Measurements from ENCODE around the gene VSTM4. TPM values are rescaled to one million over a fixed set of nuclear protein-coding genes. Genes with fewer than 3 reads are reported as not detected.

The VSTM4 gene
- total and polyA plus RNA-seq, 2 of the 4 experiments (the other 2 are of a cell fraction) = 2.4 to 2.9 TPM

DNA sequence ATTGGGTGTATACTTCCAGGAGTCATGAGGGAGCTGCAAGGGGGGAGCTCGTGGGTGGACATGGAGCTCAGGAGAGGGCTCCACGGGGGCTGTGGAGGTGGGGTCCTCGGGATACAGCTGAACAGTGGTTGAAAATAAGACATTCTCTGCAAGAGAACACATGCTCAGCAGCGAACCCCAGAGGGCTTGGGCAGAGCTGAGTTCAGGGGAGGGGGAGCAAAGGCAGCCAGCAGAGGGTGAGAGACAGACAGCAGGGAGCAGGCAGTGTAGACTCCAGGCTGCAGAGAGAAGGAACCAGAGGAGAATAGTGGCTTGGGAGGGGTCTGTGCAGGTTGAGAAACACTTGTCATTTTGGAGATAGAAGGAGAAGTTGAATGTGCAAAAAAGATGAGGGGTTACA lies 102.7 kb downstream of the VSTM4 start:
- Histone ChIP-seq H3K4ac (ENCODE audit: low read depth, low read length) (no peak overlapping the region), H3K9me3 (ENCODE audit: control insufficient read depth, insufficient read depth, low read length) (no peaks in the 10 kb centered on the region), H3K9me1 (ENCODE audit: insufficient read depth, low read length) (no peaks in the 10 kb centered on the region), H3K56ac (ENCODE audit: extremely low read depth, insufficient read depth, low read length) (no peak overlapping the region), H2AK9ac (replicated peaks; ENCODE audit: low read depth, low read length, poor library complexity) (no peak overlapping the region), H2BK5ac (ENCODE audit: low read depth, low read length, poor library complexity, severe bottlenecking) (no peak overlapping the region), H4K8ac (ENCODE audit: low read depth in 2 of 2, low read length in 2 of 2) (no peak overlapping the region), H2BK20ac (ENCODE audit: low read depth, low read length) (no peak overlapping the region), H3K4me2 (ENCODE audit: low read depth, low read length) (no peak overlapping the region), H2BK120ac (ENCODE audit: low read depth, low read length) (no peak overlapping the region), H3K4me1 (ENCODE audit: control insufficient read depth, insufficient read depth, low read length) (peaks cover 6% of the 10 kb centered on the region; the same call in 1 of the 2 replicates), H3K27me3 (ENCODE audit: control insufficient read depth, insufficient read depth, low read length) (peaks cover 6% of the 10 kb centered on the region), H3K79me1 (ENCODE audit: low read depth in 1 of 2, low read length in 2 of 2) (no peaks in the 10 kb centered on the region), H2AFZ (replicated peaks; ENCODE audit: low read length, poor library complexity) (no peak overlapping the region), H4K20me1 (ENCODE audit: insufficient read depth, low read length) (no peaks in the 10 kb centered on the region), H4K5ac (ENCODE audit: low read depth, low read length) (no peak overlapping the region), H2BK15ac (ENCODE audit: low read depth, low read length) (no peak overlapping the region), H3K4me3 (ENCODE audit: insufficient read depth, low read depth, low read length) (no peak overlapping the region), H3K36me3 (ENCODE audit: control insufficient read depth, insufficient read depth, low read length) (peaks cover 1% of the 10 kb centered on the region; the same call in 1 of the 2 replicates), H4K91ac (ENCODE audit: insufficient read depth, low read depth, low read length) (no peak overlapping the region), H2AK5ac (ENCODE audit: low read depth, low read length) (no peak overlapping the region), H3K9ac (ENCODE audit: low read depth, low read length) (no peak overlapping the region), H3K27ac (ENCODE audit: insufficient read depth, low read length) (no peak overlapping the region), H3K23ac (ENCODE audit: low read depth, low read length) (no peak overlapping the region), H3K18ac (ENCODE audit: low read depth, low read length) (no peak overlapping the region), H3K14ac (replicated peaks; ENCODE audit: low read depth, low read length) (no peak overlapping the region)
- WGBS, 2 experiments (ENCODE audit: extremely low coverage in 2 of 2, insufficient read length in 1 of 2) = 61% methylated on average over 3 of the region's 4 CpGs; no CpG with 5 or more reads in 1 of the 2 experiments
- no peak for TF ChIP-seq BHLHE40 (IDR thresholded peaks at IDR 0.05; ENCODE audit: low read depth, low read length)
- TF ChIP-seq, protein P1, sequence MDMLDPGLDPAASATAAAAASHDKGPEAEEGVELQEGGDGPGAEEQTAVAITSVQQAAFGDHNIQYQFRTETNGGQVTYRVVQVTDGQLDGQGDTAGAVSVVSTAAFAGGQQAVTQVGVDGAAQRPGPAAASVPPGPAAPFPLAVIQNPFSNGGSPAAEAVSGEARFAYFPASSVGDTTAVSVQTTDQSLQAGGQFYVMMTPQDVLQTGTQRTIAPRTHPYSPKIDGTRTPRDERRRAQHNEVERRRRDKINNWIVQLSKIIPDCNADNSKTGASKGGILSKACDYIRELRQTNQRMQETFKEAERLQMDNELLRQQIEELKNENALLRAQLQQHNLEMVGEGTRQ (IDR thresholded peaks at IDR 0.05; ENCODE audit: low read depth, low read length) = no peak
- no peak for TF ChIP-seq MAFK (IDR thresholded peaks at IDR 0.05; ENCODE audit: low read depth, low read length)
- TF ChIP-seq POLR2A (IDR thresholded peaks at IDR 0.05; ENCODE audit: low read depth, low read length) = no peak
- TF ChIP-seq CEBPB (IDR thresholded peaks at IDR 0.05; ENCODE audit: low read depth, low read length) = no peak
- TF ChIP-seq NFE2L2 (IDR thresholded peaks at IDR 0.05; ENCODE audit: low read depth, low read length) = no peak
- TF ChIP-seq CHD1 (IDR thresholded peaks at IDR 0.05; ENCODE audit: low read depth, low read length) = no peak
- no peak for TF ChIP-seq RFX5 (IDR thresholded peaks at IDR 0.05; ENCODE audit: low read depth, low read length)
- TF ChIP-seq FOS (IDR thresholded peaks at IDR 0.05; ENCODE audit: low read depth, low read length) = no peak
- TF ChIP-seq, protein P2, sequence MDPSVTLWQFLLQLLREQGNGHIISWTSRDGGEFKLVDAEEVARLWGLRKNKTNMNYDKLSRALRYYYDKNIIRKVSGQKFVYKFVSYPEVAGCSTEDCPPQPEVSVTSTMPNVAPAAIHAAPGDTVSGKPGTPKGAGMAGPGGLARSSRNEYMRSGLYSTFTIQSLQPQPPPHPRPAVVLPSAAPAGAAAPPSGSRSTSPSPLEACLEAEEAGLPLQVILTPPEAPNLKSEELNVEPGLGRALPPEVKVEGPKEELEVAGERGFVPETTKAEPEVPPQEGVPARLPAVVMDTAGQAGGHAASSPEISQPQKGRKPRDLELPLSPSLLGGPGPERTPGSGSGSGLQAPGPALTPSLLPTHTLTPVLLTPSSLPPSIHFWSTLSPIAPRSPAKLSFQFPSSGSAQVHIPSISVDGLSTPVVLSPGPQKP (IDR thresholded peaks at IDR 0.05; ENCODE audit: borderline replicate concordance, low read depth, low read length) = no peak
- TF ChIP-seq SMC3 (IDR thresholded peaks at IDR 0.05; ENCODE audit: low read depth, low read length) = no peak
- TF ChIP-seq MXI1 (IDR thresholded peaks at IDR 0.05; ENCODE audit: borderline replicate concordance, low read depth, low read length) = no peak
- TF ChIP-seq MAZ (IDR thresholded peaks at IDR 0.05; ENCODE audit: borderline replicate concordance, low read depth, low read length) = no peak
- TF ChIP-seq, protein P3, sequence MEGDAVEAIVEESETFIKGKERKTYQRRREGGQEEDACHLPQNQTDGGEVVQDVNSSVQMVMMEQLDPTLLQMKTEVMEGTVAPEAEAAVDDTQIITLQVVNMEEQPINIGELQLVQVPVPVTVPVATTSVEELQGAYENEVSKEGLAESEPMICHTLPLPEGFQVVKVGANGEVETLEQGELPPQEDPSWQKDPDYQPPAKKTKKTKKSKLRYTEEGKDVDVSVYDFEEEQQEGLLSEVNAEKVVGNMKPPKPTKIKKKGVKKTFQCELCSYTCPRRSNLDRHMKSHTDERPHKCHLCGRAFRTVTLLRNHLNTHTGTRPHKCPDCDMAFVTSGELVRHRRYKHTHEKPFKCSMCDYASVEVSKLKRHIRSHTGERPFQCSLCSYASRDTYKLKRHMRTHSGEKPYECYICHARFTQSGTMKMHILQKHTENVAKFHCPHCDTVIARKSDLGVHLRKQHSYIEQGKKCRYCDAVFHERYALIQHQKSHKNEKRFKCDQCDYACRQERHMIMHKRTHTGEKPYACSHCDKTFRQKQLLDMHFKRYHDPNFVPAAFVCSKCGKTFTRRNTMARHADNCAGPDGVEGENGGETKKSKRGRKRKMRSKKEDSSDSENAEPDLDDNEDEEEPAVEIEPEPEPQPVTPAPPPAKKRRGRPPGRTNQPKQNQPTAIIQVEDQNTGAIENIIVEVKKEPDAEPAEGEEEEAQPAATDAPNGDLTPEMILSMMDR (conservative IDR thresholded peaks at IDR 0.05; ENCODE audit: low read depth, low read length) = no peak
- no peak for TF ChIP-seq RAD21 (IDR thresholded peaks at IDR 0.05; ENCODE audit: low read length)
- TF ChIP-seq RCOR1 (IDR thresholded peaks at IDR 0.05; ENCODE audit: insufficient replicate concordance, low read length) = no peak
- in situ Hi-C loops (cut with MboI; ENCODE audit: low sequenced_read_pairs) (no loop called here), intact Hi-C loops (cut with micrococcal nuclease) (no loop called here), dilution Hi-C loops (cut with HindIII; ENCODE audit: low sequenced_read_pairs, unreplicated experiment) (no loop called here)
- CTCF ChIA-PET = interaction anchor here (1.0 kb wide), 1 partner anchor 100 kb away, joined by 4 read pairs; no protein-coding TSS in a partner anchor
- POLR2A ChIA-PET (ENCODE audit: unreplicated experiment) = no interaction called here
- ATAC-seq (ENCODE audit: low read depth) (no peak; the same call in 1 of the 2 replicates), DNase-seq (no peak)
- no TSS peak for BruUV-seq (replicated peaks)
